T-helper 2 cell (primary cell): ENCODE data around the gene PCDH9.
"Not testable (repeated sequence)": the region's sequence is repeated elsewhere in the genome, so short reads cannot be mapped to it uniquely, and the experiment has no call there.

ENCODE experiments used
- DNase-seq, 5 experiments: peaks; one replicate each; pipeline versions ENCODE4 v3.0.0 to v3.0.0-alpha.2; 2012 to 2022

PCDH9 gene

GRCh38 chr13:67125681-67126080 lies 104.5 kb downstream of the PCDH9 start:
- no peak for DNase-seq

GRCh38 chr13:67123165-67123564 lies 107.0 kb downstream of the PCDH9 start:
- DNase-seq: no peak

- no peak for DNase-seq
Measured at GRCh38 chr13:67122251-67122650, 107.9 kb downstream of the PCDH9 start.

GRCh38 chr13:67120872-67121531 lies 109.1 kb downstream of the PCDH9 start:
- DNase-seq: no peak

- DNase-seq: no peak
Measured at GRCh38 chr13:67119481-67119894, 110.6 kb downstream of the PCDH9 start.

- DNase-seq: no peak
Measured at GRCh38 chr13:67118277-67118676, 111.9 kb downstream of the PCDH9 start.

GRCh38 chr13:67117010-67117550 lies 113.1 kb downstream of the PCDH9 start:
- no peak for DNase-seq

GRCh38 chr13:67107979-67108378 lies 122.2 kb downstream of the PCDH9 start:
- no peak for DNase-seq

GRCh38 chr13:67106502-67107057 lies 123.6 kb downstream of the PCDH9 start:
- DNase-seq: no peak

GRCh38 chr13:67101730-67102467 lies 128.2 kb downstream of the PCDH9 start:
- DNase-seq: no peak

- DNase-seq: no peak
Measured at GRCh38 chr13:67100730-67101129, 129.4 kb downstream of the PCDH9 start.

- no peak for DNase-seq
Measured at GRCh38 chr13:67099494-67099893, 130.6 kb downstream of the PCDH9 start.

GRCh38 chr13:67097892-67098452 lies 132.2 kb downstream of the PCDH9 start:
- DNase-seq: no peak

GRCh38 chr13:67096893-67097292 lies 133.2 kb downstream of the PCDH9 start:
- not testable (repeated sequence) for DNase-seq

GRCh38 chr13:67096418-67096817 lies 133.7 kb downstream of the PCDH9 start:
- no peak for DNase-seq

- no peak for DNase-seq
Measured at GRCh38 chr13:67095621-67096020, 134.5 kb downstream of the PCDH9 start.

- DNase-seq: no peak
Measured at GRCh38 chr13:67094952-67095351, 135.2 kb downstream of the PCDH9 start.

- no peak for DNase-seq
Measured at GRCh38 chr13:67094078-67094477, 136.1 kb downstream of the PCDH9 start.

GRCh38 chr13:67091603-67092002 lies 138.5 kb downstream of the PCDH9 start:
- DNase-seq: no peak

- no peak for DNase-seq
Measured at GRCh38 chr13:67090856-67091255, 139.3 kb downstream of the PCDH9 start.

- no peak for DNase-seq
Measured at GRCh38 chr13:67087527-67087926, 142.6 kb downstream of the PCDH9 start.

GRCh38 chr13:67086260-67086659 lies 143.9 kb downstream of the PCDH9 start:
- no peak for DNase-seq

GRCh38 chr13:67084066-67084465 lies 146.1 kb downstream of the PCDH9 start:
- no peak for DNase-seq

GRCh38 chr13:67083519-67083918 lies 146.6 kb downstream of the PCDH9 start:
- DNase-seq: no peak
